Measurements from ENCODE around the gene SVOP.

SVOP gene

DNA sequence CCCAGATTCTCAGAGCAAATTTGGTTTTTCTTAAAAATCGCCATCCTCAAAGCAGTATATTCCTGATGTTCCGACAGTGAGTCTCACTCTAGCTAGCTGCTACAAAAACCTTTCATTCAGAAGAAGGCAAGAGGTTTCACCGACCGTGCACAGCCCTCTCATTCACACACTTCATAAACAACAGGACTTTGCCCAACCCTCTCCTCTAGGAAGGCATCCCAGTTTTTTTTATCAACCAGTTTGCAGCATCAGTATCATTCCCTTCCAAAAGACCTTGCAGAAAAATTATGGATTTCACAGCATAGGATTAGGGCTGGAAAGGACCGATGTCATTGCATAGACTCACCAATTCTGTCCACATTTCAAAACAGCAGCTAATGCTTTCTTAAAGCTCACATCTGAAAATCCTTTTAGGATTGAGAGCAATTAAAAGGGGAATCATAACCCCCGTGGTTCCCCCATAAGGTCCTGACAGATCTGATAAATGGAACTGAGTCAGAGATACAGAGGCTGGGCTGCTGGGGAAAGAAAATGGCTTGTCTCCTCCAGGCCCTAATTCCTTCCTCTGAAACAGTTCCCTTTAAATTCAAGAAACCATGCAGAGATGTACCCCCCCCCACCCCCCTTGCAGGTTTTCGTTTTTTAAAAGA lies 597 bp downstream of the SVOP start:
- Histone ChIP-seq H3K79me2 (ENCODE audit: control insufficient read depth, low read length) (no peaks in the 10 kb centered on the region), H3K27ac (ENCODE audit: low read depth, low read length) (no peak overlapping the region), H3K4me3 (ENCODE audit: low read length) (no peak overlapping the region), H3K9me3 (ENCODE audit: control insufficient read depth, insufficient read depth, low read length) (no peaks in the 10 kb centered on the region), H3F3A (ENCODE audit: control insufficient read depth, insufficient read depth) (no peaks in the 10 kb centered on the region), H3K27me3 (ENCODE audit: control insufficient read depth, low read length) (peaks cover 30% of the 10 kb centered on the region), H3K36me3 (ENCODE audit: control insufficient read depth, low read length) (no peaks in the 10 kb centered on the region), H3K9me2 (replicated peaks; ENCODE audit: control insufficient read depth, low read length) (no peaks in the 10 kb centered on the region), H3K4me2 (ENCODE audit: low read length) (no peak overlapping the region), H4K20me1 (ENCODE audit: control insufficient read depth, insufficient read depth, low read depth, low read length) (no peaks in the 10 kb centered on the region), H3K4me1 (ENCODE audit: control insufficient read depth, low read length) (no peaks in the 10 kb centered on the region; the same call in 1 of the 2 replicates)
- TF ChIP-seq, protein P1, sequence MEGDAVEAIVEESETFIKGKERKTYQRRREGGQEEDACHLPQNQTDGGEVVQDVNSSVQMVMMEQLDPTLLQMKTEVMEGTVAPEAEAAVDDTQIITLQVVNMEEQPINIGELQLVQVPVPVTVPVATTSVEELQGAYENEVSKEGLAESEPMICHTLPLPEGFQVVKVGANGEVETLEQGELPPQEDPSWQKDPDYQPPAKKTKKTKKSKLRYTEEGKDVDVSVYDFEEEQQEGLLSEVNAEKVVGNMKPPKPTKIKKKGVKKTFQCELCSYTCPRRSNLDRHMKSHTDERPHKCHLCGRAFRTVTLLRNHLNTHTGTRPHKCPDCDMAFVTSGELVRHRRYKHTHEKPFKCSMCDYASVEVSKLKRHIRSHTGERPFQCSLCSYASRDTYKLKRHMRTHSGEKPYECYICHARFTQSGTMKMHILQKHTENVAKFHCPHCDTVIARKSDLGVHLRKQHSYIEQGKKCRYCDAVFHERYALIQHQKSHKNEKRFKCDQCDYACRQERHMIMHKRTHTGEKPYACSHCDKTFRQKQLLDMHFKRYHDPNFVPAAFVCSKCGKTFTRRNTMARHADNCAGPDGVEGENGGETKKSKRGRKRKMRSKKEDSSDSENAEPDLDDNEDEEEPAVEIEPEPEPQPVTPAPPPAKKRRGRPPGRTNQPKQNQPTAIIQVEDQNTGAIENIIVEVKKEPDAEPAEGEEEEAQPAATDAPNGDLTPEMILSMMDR (IDR thresholded peaks at IDR 0.05; ENCODE audit: low read depth, low read length, poor library complexity, severe bottlenecking), result no peak
- no peak for TF ChIP-seq EZH2phosphoT487 (IDR thresholded peaks at IDR 0.05; ENCODE audit: borderline replicate concordance, low read length)

DNA sequence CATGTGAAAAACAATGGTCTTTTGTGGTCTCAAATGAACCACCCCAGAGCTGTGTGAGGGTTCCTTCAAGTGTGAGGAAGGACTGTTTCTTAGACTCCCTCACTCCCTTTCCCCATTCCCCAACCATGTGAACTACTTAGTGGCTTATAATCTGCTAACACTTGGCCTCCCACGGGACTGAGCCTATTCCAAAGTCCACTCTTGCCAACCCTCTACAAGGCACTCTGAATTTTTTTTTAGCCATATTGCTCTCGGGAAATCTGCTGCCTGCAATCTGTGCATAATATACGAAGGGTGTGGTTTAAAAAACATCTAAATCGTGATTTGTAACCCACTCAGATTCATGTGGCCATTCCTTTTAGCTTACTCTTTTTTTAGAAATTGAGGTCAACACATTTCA lies 2.6 kb downstream of the SVOP start:
- H3K9me3 ChIP-seq (ENCODE audit: control insufficient read depth, insufficient read depth, low read length), result no peaks in the 10 kb centered on the region
- H3K9me2 ChIP-seq (replicated peaks; ENCODE audit: control insufficient read depth, low read length), result no peaks in the 10 kb centered on the region
- no peaks in the 10 kb centered on the region; the same call in 1 of the 2 replicates for H3K4me1 ChIP-seq (ENCODE audit: control insufficient read depth, low read length)
- H4K20me1 ChIP-seq (ENCODE audit: control insufficient read depth, insufficient read depth, low read depth, low read length), result no peaks in the 10 kb centered on the region
- no peak overlapping the region for H3K4me3 ChIP-seq (ENCODE audit: low read length)
- H3K27ac ChIP-seq (ENCODE audit: low read depth, low read length), result no peak overlapping the region
- no peak for TF ChIP-seq EZH2phosphoT487 (IDR thresholded peaks at IDR 0.05; ENCODE audit: borderline replicate concordance, low read length)
- TF ChIP-seq, protein P1 (IDR thresholded peaks at IDR 0.05; ENCODE audit: low read depth, low read length, poor library complexity, severe bottlenecking), result no peak
- peaks cover 33% of the 10 kb centered on the region for H3K27me3 ChIP-seq (ENCODE audit: control insufficient read depth, low read length)
- H3K36me3 ChIP-seq (ENCODE audit: control insufficient read depth, low read length), result no peaks in the 10 kb centered on the region
- H3F3A ChIP-seq (ENCODE audit: control insufficient read depth, insufficient read depth), result no peaks in the 10 kb centered on the region
- H3K79me2 ChIP-seq (ENCODE audit: control insufficient read depth, low read length), result no peaks in the 10 kb centered on the region
- H3K4me2 ChIP-seq (ENCODE audit: low read length), result no peak overlapping the region

DNA sequence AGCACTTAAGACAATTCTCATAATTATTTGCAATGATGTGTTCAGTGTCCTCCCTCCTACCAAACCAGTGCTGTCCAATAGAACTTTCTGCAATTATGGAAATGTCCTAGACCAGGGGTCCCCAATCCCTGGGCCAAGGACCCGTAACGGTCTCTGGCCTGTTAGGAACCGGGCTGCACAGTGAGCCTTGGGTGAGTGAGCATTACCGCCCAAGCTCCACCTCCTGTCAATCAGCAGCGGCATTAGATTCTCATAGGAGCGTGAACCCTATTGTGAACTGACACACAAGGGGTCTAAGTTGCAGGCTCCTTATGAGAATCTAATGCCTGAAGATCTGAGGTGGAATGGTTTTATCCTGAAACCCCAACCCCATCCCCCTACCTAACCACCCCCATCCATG lies 3.9 kb downstream of the SVOP start:
- no peaks in the 10 kb centered on the region for H3K36me3 ChIP-seq (ENCODE audit: control insufficient read depth, low read length)
- no peak overlapping the region for H3K4me2 ChIP-seq (ENCODE audit: low read length)
- H3K4me1 ChIP-seq (ENCODE audit: control insufficient read depth, low read length), result no peaks in the 10 kb centered on the region; the same call in 1 of the 2 replicates
- peaks cover 28% of the 10 kb centered on the region for H3K27me3 ChIP-seq (ENCODE audit: control insufficient read depth, low read length)
- no peaks in the 10 kb centered on the region for H3K9me2 ChIP-seq (replicated peaks; ENCODE audit: control insufficient read depth, low read length)
- H3K4me3 ChIP-seq (ENCODE audit: low read length), result no peak overlapping the region
- no peaks in the 10 kb centered on the region for H4K20me1 ChIP-seq (ENCODE audit: control insufficient read depth, insufficient read depth, low read depth, low read length)
- H3K27ac ChIP-seq (ENCODE audit: low read depth, low read length), result no peak overlapping the region
- H3F3A ChIP-seq (ENCODE audit: control insufficient read depth, insufficient read depth), result no peaks in the 10 kb centered on the region
- no peak for TF ChIP-seq EZH2phosphoT487 (IDR thresholded peaks at IDR 0.05; ENCODE audit: borderline replicate concordance, low read length)
- TF ChIP-seq, protein P1 (IDR thresholded peaks at IDR 0.05; ENCODE audit: low read depth, low read length, poor library complexity, severe bottlenecking), result no peak
- no peaks in the 10 kb centered on the region for H3K79me2 ChIP-seq (ENCODE audit: control insufficient read depth, low read length)
- no peaks in the 10 kb centered on the region for H3K9me3 ChIP-seq (ENCODE audit: control insufficient read depth, insufficient read depth, low read length)

Measured in DOHH2 (cell line).